Measurements from ENCODE around the gene PMEPA1.
"Not testable (repeated sequence)": the region's sequence is repeated elsewhere in the genome, so short reads cannot be mapped to it uniquely, and the experiment has no call there.

PMEPA1 gene

DNA sequence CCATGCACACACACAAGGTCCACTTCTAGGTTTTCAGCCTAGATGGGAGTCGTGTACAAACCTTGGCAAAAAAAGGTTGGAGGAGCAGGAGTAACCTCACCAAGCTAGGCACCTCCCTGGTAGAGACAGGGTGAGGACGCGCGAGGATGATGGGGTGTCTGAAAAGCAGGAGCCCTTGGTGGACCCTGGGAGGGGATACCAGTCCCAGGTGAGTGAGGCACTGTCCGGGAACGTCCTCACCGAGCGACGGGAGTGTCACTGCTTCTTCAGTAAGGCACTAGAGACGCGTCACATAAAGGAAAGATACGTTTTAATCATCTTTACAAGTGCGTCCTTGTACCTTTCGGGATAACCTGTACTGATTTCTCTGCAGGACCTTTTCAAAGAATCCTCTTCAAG lies 60.2 kb downstream of the PMEPA1 start:
- DNase-seq = no peak

GRCh38 chr20:57648878-57649616 lies 60.8 kb downstream of the PMEPA1 start:
- no peak for DNase-seq

DNA sequence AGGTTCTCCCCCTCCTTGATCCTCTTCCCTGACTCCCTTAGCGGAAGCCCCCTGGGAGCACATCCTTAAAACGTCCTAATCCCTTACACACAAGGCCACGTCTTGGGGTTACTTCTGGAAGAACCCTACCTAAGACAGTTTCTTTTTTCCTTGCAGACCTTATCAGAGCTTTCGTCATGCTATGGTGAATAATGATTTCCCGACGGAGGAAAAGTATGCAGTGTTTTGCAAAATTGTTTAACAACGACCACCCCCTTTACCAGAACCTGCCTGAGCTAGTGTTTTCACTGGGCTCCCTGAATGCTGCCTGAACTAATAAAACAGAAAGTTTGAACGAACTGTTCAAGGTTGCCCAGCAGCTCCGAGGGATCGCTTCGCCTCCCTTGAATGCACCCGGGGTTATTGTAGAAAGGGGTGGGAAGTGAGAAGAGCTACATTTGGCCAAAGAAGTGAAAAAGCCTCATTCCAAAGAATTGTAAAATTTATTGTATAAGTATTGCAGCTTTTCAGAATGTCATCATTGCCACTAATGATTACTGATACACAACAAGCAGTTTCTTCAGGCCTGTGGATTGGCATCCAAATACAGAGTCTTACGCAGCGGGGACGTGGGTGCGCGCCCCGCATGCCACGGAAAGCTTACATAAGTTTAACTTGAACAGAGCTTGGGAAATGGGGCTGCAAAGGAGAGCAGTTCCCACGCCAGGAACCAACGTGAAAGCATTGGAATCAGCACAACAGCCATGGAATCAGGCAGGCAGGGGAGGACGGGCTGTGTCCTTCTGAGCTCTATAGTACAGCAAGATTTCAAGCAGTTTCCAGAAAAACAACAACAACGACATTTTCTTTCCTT lies 61.7 kb downstream of the PMEPA1 start:
- no peak for DNase-seq

DNA sequence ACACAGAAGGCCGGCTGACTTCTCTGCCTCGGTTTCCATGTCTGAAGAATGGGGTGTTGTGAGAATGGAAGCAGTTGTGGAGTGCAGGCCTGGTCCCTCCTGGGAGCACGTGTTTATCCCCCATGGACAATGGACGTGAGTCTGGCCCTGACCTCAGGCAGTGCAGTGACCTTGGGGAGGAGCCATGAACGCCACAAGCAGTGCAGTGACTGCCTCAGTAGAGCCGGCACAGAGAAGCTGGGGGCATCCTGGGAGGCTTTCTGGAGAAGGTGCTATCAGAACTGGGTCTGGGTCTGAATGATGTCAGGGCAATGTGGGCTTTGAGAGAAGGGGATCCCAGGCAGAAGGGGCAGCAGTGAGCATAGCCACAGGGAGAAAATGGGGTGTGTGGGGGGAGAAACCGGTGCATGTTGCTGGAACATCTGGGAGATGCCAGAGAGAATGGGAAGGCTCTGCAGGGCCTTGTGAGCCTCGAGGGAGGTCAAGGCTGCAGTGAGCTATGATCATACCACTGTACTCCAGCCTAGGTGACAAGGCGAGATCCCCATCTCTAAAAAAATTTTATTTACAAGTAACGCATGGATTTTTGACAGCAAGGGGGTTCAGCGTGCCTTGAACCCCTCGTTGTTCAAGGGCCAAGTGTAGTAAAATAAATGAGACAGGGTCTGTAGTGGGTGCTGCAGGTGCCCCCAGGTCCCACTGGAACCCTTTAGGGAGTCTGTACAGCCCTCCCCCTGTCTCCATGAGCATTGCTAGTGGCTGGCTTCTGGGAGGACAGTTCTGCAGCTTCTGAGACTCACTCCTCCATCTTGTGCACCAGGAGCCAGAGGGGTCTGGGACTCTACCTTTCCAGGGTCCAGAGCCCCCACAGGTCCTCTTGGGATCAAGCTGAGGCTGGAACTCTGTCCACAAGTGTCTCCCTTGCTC lies 62.5 kb downstream of the PMEPA1 start:
- no peak for DNase-seq

DNA sequence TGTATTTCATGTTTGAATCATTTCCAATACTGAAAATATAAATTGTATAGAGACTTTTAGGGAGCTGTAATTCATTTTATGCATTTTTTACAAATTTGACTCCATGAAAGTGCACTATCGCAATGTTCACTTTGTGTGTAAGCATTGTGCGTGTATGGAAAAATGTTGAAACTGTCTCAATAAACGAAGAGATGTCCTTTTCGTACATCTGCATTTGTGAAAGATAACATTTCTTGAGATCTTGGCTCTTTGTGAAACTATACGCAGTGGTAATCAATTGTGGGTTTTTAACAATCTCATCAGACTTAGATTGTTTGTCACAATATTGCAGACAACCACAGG lies 70.9 kb downstream of the PMEPA1 start:
- DNase-seq = no peak

DNA sequence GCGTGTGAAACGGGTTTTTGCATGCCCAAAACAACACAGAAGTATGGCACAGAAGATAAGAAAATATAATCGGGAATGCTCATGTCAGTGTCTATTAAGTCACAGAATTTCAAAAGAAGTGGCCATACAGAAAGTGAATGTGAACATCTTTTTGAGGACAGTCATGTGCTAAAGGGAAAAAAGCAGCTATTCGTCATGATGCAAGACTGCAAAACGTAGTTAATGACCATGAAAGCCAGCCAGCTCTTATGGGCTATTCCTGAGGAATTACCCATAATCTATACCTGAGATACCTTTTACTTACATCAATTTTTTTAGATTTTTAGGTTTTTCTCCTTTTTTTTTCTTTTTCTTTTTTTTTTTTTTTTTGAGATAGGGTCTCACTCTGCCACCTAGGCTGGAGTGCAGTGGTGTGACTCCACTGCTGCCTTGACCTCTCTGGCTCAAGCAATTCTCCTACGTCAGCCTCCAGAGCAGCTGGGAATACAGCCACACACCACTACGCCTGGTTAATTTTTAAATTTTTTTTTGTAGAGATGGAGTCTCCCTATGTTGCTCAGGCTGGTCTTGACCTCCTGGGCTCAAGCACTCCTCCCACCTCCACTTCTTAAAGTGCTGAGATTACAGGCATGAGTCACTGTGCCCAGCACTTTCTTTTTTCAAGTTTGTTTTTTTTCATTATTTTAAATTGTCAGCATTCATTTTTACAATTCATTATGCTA lies 71.5 kb downstream of the PMEPA1 start:
- peak; percentile 12 for DNase-seq

DNA sequence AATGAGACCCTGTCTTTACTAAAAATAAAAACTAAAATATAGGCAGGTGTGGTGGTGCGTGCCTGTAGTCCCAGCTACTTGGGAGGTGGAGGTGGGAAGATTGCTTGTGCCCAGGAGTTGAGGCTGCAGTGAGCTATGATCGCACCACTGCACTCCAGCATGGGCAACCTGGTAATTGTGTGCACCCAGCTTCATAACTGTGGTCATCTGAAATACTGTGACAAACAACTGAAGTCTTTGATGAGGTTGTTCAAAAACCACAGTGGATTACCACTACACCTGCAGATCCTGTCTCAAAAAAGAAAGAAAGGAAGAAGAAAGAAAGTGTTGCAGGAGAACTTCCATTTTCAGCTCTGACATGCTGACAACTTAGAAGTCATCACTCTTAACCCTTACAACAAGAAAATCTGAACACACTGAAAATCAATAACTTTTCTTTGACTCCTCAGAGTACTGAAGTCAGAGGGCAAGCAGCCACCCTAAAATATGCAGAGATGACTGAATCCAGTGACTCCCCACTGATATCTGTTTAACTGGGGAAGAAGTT lies 75.8 kb downstream of the PMEPA1 start:
- DNase-seq = no peak

GRCh38 chr20:57632286-57632685 lies 77.5 kb downstream of the PMEPA1 start:
- DNase-seq = no peak

- DNase-seq = no peak
Observed at GRCh38 chr20:57630061-57630460, 79.8 kb downstream of the PMEPA1 start.

GRCh38 chr20:57629491-57629901 lies 80.3 kb downstream of the PMEPA1 start:
- not testable (repeated sequence) for DNase-seq

- not testable (repeated sequence) for DNase-seq
Observed at GRCh38 chr20:57628962-57629308, 80.9 kb downstream of the PMEPA1 start.

DNA sequence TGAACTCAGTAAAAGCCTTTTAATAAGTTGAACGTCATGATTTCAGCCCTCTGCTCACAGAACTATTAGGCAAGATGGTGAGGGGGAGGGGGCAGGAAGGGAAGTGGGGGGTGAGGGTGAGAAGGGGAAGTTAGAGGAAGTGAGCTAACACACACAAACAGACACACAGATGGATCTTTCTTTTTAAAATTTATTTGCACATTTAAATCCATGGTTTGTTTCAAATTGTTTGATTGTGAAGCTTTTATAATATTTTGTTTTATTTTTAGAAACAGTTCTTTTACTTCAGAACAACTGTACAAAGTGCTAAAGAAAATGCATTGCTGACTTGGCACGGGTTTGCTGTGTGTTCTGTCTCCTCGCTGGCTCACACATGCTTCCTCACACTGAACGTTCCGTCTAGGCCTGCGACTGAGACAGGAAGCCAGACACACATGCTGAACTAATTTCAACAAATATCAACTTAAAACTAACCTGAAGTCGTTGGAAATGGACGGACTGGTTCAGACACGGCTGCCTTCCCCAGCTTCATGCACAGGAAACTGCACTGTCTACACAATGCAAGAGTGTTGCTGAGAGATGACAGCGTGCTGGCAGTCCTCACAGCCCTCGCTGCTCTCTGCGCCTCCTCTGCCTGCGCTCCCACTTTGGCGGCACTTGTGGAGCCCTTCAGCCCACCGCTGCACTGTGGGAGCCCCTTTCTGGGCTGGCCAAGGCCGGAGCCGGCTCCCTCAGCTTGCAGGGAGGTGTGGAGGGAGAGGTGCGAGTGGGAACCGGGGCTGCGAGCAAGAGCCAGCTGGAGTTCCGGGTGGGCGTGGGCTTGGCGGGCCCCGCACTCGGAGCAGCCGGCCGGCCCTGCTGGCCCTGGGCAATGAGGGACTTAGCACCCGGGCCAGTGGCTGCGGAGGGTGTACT lies 81.5 kb downstream of the PMEPA1 start:
- DNase-seq = peak; percentile 46

DNA sequence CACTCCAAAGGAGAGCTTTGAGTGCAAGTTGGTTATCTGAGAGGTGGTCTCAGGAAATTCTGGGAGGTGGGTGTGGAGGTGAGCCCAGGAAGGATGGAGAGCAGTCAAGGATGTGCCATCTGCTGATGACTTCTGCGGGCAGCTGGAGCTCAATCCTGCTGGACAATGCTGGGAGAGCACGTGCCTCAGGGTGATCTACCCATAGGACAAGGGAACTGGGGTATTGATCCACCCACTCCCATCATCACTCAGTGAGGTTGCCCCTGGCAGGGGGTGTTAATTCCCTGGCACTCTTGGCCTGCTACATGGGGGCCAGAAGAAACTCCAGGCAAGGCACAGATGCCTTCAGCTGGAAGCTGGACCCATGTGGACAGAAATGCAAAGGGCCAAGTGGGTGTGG lies 82.5 kb downstream of the PMEPA1 start:
- no peak for DNase-seq

DNA sequence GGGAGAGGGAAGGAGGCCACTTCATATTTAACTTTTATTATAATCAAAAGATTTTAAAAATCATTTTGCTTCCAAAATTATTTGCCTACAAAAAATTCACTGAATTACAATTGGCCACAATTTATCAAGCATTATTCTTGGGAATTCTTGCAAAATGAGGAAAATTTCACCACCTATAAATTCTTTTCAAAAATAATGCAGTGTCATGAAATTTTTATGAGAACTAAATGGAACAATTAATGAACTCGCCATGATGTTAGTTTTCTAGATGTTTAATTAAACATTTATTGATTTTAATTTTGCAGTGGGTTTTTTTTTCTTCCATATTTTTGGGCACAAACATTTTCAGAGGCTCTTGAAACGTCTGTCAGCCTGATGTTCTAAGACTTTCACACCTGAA lies 83.8 kb downstream of the PMEPA1 start:
- no peak for DNase-seq

- DNase-seq = no peak
Observed at GRCh38 chr20:57625181-57625958, 84.4 kb downstream of the PMEPA1 start.

- no peak for DNase-seq
Observed at GRCh38 chr20:57624124-57624523, 85.7 kb downstream of the PMEPA1 start.

- DNase-seq = peak; percentile 73
Observed at GRCh38 chr20:57622579-57623381, 87.0 kb downstream of the PMEPA1 start.

DNA sequence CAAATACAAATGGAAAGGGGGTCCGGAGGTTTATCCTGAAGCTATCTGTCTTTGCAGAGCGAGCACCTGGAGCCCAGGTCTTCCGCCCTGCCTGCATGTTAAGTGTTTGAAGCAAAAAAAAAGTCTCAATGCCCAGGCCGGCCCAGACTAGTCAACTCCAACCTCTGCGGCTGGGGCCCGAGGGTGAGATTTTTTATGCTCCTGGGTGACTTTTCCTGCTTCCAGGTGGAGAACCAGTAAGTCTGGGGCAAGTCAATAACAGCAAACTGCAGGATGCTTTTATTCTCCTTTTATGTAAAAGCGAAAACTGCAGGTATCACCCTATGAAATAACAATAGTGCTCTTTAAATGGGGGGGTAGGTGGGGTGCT lies 87.6 kb downstream of the PMEPA1 start:
- DNase-seq = no peak

Data from fibroblast of skin of back (primary cell).